HG03103 (cell line): ENCODE data around the gene TMEM30B.
"Not testable (repeated sequence)": the region's sequence is repeated elsewhere in the genome, so short reads cannot be mapped to it uniquely, and the experiment has no call there.

Experiments used
- ATAC-seq: cut with Tn5 transposase; IDR thresholded peaks from one replicate; pipeline ENCODE4 v1.9.1; 2021; ENCODE audit warnings: low read depth; ENCODE audit not compliant: unreplicated experiment

The TMEM30B gene, protein sequence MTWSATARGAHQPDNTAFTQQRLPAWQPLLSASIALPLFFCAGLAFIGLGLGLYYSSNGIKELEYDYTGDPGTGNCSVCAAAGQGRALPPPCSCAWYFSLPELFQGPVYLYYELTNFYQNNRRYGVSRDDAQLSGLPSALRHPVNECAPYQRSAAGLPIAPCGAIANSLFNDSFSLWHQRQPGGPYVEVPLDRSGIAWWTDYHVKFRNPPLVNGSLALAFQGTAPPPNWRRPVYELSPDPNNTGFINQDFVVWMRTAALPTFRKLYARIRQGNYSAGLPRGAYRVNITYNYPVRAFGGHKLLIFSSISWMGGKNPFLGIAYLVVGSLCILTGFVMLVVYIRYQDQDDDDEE

GRCh38 chr14:61281186-61281947, at the start of gene TMEM30B:
Gene TMEM30B, minus strand, starts transcription at chr14:61281338. Its CDS starts 191 bp downstream, at chr14:61281147.
- ATAC-seq: no peak

- no peak for ATAC-seq
Measured at GRCh38 chr14:61330511-61330910, 49.4 kb upstream of the TMEM30B start.

- ATAC-seq: no peak
Measured at GRCh38 chr14:61329478-61330051, 48.4 kb upstream of the TMEM30B start.

DNA sequence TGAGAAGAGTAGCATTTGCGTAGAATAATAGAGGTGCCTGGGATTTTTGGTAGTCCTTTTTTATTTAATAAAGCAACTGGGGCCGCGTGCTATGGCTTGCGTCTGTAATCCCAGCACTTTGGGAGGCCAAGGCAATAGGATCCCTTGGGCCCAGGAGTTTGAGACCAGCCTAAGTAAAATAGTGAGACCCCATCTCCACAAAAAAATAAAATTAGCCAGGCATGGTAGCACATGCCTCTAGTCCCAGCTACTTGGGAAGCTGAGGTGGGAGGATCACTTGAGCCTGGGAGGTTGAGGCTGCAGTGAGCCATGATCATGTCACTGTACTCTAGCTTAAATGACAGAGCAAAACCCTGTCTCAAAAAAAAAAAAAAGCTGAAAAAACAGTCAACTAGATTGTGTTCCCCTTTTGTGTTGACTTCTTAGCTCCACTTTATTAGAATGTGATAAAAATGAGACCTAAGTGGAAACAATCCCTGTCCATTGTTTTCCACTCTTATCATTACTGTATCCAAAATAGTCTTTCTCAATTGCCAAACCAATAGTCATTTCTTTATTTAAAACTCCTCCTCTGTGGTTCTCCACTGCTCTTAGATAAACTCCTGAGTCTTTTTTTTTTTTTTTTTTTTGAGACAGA, 47.6 kb upstream of the TMEM30B start:
- ATAC-seq: no peak

- ATAC-seq: no peak
Measured at GRCh38 chr14:61326847-61327246, 45.7 kb upstream of the TMEM30B start.

DNA sequence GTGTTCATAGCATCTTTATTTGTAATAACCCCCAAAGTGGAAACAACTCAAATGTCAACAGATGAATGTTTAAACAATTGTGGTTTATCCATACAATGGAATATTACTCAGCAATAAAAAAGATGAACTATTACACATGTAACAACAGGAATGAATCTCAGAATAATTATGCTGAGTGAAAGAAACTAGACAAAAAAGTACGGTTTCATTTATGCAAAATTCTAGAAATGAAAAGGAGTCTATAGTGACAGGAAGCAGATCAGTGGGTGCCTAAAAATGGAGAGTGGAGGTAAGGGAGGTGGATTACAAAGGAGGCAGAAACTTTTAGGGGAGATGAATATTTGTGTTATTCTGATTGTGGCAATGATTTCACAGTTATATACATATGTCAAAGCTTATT, 45.0 kb upstream of the TMEM30B start:
- no peak for ATAC-seq

DNA sequence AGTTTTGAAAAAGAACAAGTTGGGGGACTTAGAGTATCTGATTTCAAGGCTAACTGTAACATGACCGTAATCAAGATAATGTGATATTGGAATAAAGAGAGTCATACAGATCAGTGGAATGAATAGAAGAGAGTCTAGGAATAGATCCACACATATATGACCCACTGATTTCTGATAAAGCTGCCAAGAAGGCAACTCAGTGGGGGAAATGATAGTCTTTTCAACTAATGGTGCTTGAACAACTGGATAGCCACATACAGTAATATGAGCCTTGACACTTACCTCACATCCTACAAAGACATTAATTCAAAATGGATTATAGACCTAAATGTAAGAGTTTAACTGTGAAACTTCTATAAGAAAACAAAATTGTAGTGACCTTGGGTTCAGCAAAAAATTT, 44.0 kb upstream of the TMEM30B start:
- ATAC-seq: no peak

GRCh38 chr14:61323970-61324369, 42.8 kb upstream of the TMEM30B start:
- ATAC-seq: no peak

- ATAC-seq: no peak
Measured at GRCh38 chr14:61322799-61323290, 41.7 kb upstream of the TMEM30B start.

DNA sequence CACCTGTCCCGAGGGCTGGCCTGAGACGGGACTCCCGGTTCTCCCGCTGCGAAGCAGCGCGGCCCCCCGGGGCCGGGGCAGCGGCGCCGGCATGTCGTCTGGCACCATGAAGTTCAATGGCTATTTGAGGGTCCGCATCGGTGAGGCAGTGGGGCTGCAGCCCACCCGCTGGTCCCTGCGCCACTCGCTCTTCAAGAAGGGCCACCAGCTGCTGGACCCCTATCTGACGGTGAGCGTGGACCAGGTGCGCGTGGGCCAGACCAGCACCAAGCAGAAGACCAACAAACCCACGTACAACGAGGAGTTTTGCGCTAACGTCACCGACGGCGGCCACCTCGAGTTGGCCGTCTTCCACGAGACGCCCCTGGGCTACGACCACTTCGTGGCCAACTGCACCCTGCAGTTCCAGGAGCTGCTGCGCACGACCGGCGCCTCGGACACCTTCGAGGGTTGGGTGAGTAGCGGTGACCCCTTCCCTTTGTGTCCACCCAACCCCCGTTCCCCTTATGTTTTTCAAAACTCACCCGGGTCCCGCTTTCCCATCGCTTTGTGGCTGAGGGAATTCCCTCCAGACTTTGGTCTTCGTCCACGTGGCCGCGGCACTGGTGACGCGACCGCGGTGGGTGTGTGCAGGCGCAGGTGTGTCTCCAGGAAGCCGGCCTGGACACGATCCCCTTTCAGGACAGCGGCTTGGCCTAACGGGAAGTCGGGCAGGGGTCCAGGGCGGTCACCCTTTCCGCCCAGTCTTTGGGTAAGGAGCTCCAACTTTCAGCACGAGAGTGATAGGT, 41.1 kb upstream of the TMEM30B start:
- ATAC-seq: no peak

DNA sequence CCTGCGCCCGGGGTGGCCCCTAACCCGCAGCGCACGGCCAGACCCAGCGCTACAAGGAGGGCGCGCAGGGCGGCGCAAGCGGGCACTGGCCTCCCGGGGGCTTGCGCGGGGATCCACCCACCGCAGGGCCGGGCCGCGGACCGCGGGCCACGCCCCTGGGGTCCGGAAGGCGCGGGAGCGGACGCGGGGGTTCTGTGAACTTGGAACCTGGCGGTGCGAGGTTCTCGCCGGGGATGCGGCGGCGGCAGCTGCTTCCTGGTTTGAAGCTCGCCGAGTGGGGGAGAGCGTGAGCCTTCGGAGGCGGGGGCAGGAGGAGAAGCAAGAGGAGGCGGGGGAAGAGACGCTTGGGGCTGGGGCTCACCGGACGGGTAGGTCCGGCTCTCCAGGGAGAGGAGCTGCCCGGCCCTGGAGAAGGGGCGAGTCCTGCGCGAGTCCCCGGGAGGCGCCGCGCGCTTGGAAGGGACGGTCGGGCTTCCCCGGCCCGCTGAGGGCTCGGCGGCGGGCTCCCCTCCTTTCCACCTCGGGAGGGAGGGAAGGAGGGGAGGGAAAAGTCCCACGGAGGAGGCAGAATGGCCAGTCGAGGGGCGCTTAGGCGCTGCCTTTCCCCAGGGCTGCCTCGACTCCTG, 40.4 kb upstream of the TMEM30B start, which contains the start of gene PRKCH:
Gene PRKCH (plus strand): TSS at position 195 of the 626 bp plus-strand sequence. CDS start 523 bp downstream, outside the sequence.
- ATAC-seq: no peak

- no peak for ATAC-seq
Measured at GRCh38 chr14:61320806-61321384, 39.8 kb upstream of the TMEM30B start.

DNA sequence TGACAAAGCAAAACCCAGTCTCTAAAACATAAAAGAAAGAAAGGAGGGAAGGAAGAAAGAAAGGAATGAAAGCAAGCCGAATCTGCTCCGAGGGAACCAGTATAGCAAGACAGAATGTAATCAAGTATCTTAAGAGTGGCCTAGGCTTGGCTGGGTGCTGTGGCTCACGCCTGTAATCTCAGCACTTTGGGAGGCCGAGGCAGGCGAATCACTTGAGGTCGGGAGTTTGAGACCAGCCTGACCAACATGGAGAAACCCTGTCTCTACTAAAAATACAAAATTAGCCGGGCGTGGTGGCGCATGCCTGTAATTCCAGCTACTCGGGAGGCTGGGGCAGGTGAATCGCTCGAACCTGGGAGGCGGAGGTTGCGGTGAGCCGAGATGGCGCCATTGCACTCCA, 39.0 kb upstream of the TMEM30B start:
- not testable (repeated sequence) for ATAC-seq

- no peak for ATAC-seq
Measured at GRCh38 chr14:61319706-61320105, 38.6 kb upstream of the TMEM30B start.

GRCh38 chr14:61319086-61319485, 37.9 kb upstream of the TMEM30B start:
- no peak for ATAC-seq

GRCh38 chr14:61315313-61315712, 34.2 kb upstream of the TMEM30B start:
- ATAC-seq: no peak

- not testable (repeated sequence) for ATAC-seq
Measured at GRCh38 chr14:61308701-61309100, 27.6 kb upstream of the TMEM30B start.

- no peak for ATAC-seq
Measured at GRCh38 chr14:61308198-61308597, 27.1 kb upstream of the TMEM30B start.

GRCh38 chr14:61304688-61305087, 23.6 kb upstream of the TMEM30B start:
- no peak for ATAC-seq
